C4-2B (cell line): Measurements from ENCODE around the gene PLCG2.

Experiments
- CTCF ChIP-seq: fragments of 450-650 bp; conservative IDR thresholded peaks from 2 replicates; pipeline ENCODE4 v1.5.1; 2017; ENCODE audit warnings: mild to moderate bottlenecking
- ZFX ChIP-seq: fragments of 450-650 bp; IDR thresholded peaks from 2 replicates; pipeline ENCODE4 v1.6.1; 2017

- no peak for TF ChIP-seq CTCF
- no peak for TF ChIP-seq ZFX
Measured at GRCh38 chr16:81927561-81928185, 148.6 kb downstream of the PLCG2 start.
